OCI-LY1 (cell line): ENCODE results near the gene HMCN2.

ENCODE experiments used
- H2AFZ ChIP-seq: fragments of 200-600 bp; sonication (generic), shearing (Covaris generic); 2 replicates; pipeline ENCODE4 v1.6.0; 2014; ENCODE audit warnings: antibody characterized with exemption, mild to moderate bottlenecking, low read length
- H3F3A ChIP-seq: fragments of 200-600 bp; sonication (generic), shearing (Covaris generic); 2 replicates; pipeline ENCODE4 v1.6.0; 2014; ENCODE audit warnings: mild to moderate bottlenecking, antibody characterized with exemption, low read length, moderate library complexity; ENCODE audit not compliant: insufficient read depth
- H3K27ac ChIP-seq: fragments of 200-600 bp; sonication (generic); 2 replicates; pipeline ENCODE4 v1.5.1; 2014; ENCODE audit warnings: low read length, mixed run types, mild to moderate bottlenecking, low read depth; ENCODE audit not compliant: poor library complexity, severe bottlenecking
- H3K27me3 ChIP-seq: fragments of 200-600 bp; sonication (generic); 2 replicates; pipeline ENCODE4 v1.6.0; 2014; ENCODE audit warnings: antibody characterized with exemption, mild to moderate bottlenecking, low read length, moderate library complexity; ENCODE audit not compliant: insufficient read depth
- H3K36me3 ChIP-seq: fragments of 200-600 bp; sonication (generic); 2 replicates; pipeline ENCODE4 v1.6.1; 2014; ENCODE audit warnings: mild to moderate bottlenecking, antibody characterized with exemption, low read length, moderate library complexity, mixed read lengths; ENCODE audit not compliant: insufficient read depth
- H3K4me1 ChIP-seq: fragments of 200-600 bp; sonication (generic); 2 replicates; pipeline ENCODE4 v1.5.1; 2014; ENCODE audit warnings: mild to moderate bottlenecking, low read length, moderate library complexity; ENCODE audit not compliant: insufficient read depth, severe bottlenecking
- H3K4me2 ChIP-seq: fragments of 200-600 bp; sonication (generic), shearing (Covaris generic); 2 replicates; pipeline ENCODE4 v1.6.1; 2014; ENCODE audit warnings: low read length
- H3K4me3 ChIP-seq: fragments of 200-600 bp; sonication (generic); 2 replicates; pipeline ENCODE4 v1.5.1; 2014; ENCODE audit warnings: low read length, low read depth, mild to moderate bottlenecking, mixed read lengths; ENCODE audit not compliant: poor library complexity, severe bottlenecking
- H3K79me2 ChIP-seq: fragments of 200-600 bp; shearing (Covaris generic); 2 replicates; pipeline ENCODE4 v1.6.1; 2016; ENCODE audit warnings: mixed run types, low read length, mixed read lengths; ENCODE audit not compliant: insufficient read depth
- H3K9ac ChIP-seq: fragments of 200-600 bp; sonication (generic), shearing (Covaris generic); 2 replicates; pipeline ENCODE4 v1.6.1; 2014; ENCODE audit warnings: mild to moderate bottlenecking, low read length, mixed read lengths
- H3K9me2 ChIP-seq: fragments of 200-600 bp; sonication (generic), shearing (Covaris generic); 2 replicates; pipeline ENCODE4 v1.6.1; 2014; ENCODE audit warnings: low read depth, mild to moderate bottlenecking, low read length, mixed read lengths
- H3K9me3 ChIP-seq: fragments of 200-600 bp; shearing (Covaris generic); 2 replicates; pipeline ENCODE4 v1.6.1; 2014; ENCODE audit warnings: low read length, mixed read lengths
- H4K20me1 ChIP-seq: fragments of 200-600 bp; sonication (generic), shearing (Covaris generic); 2 replicates; pipeline ENCODE4 v1.6.0; 2016; ENCODE audit warnings: mild to moderate bottlenecking, low read length; ENCODE audit not compliant: insufficient read depth
- CTCF ChIP-seq: fragments of 200-600 bp; sonication (generic), shearing (Covaris generic); IDR thresholded peaks from 2 replicates; pipeline ENCODE4 v1.5.1; 2017; ENCODE audit warnings: mild to moderate bottlenecking, antibody characterized with exemption, low read length, moderate library complexity, mixed read lengths
- EZH2 ChIP-seq: fragments of 200-600 bp; sonication (generic), shearing (Covaris generic); IDR thresholded peaks from 2 replicates; pipeline ENCODE4 v1.8.0; 2017; ENCODE audit warnings: borderline replicate concordance, mixed run types, mild to moderate bottlenecking, antibody characterized with exemption, low read length, moderate library complexity, mixed read lengths

HMCN2 gene

GRCh38 chr9:130361873-130362362 lies 96.4 kb downstream of the HMCN2 start:
- Histone ChIP-seq H3K9me2 (no peaks in the 10 kb centered on the region), H2AFZ (no peak overlapping the region), H3K36me3 (no peaks in the 10 kb centered on the region), H4K20me1 (no peaks in the 10 kb centered on the region), H3K79me2 (no peaks in the 10 kb centered on the region), H3K9ac (no peak overlapping the region), H3K4me2 (no peak overlapping the region), H3K9me3 (no peaks in the 10 kb centered on the region), H3K27ac (no peak overlapping the region), H3F3A (no peaks in the 10 kb centered on the region), H3K4me3 (no peak overlapping the region), H3K27me3 (no peaks in the 10 kb centered on the region), H3K4me1 (no peaks in the 10 kb centered on the region)
- no peak for TF ChIP-seq CTCF
- no peak for TF ChIP-seq EZH2

GRCh38 chr9:130362691-130363090 lies 97.1 kb downstream of the HMCN2 start:
- Histone ChIP-seq H3K9me3 (no peaks in the 10 kb centered on the region), H2AFZ (no peak overlapping the region), H4K20me1 (no peaks in the 10 kb centered on the region), H3K27ac (no peak overlapping the region), H3K4me1 (no peaks in the 10 kb centered on the region), H3K27me3 (no peaks in the 10 kb centered on the region), H3F3A (no peaks in the 10 kb centered on the region), H3K4me3 (no peak overlapping the region), H3K9me2 (no peaks in the 10 kb centered on the region), H3K4me2 (no peak overlapping the region), H3K36me3 (no peaks in the 10 kb centered on the region), H3K79me2 (no peaks in the 10 kb centered on the region), H3K9ac (no peak overlapping the region)
- TF ChIP-seq EZH2 = no peak
- no peak for TF ChIP-seq CTCF

- Histone ChIP-seq H3K27ac (no peak overlapping the region), H3K9ac (no peak overlapping the region), H3K4me3 (no peak overlapping the region), H3K27me3 (no peaks in the 10 kb centered on the region), H2AFZ (no peak overlapping the region), H3K4me1 (no peaks in the 10 kb centered on the region), H3K79me2 (no peaks in the 10 kb centered on the region), H4K20me1 (no peaks in the 10 kb centered on the region), H3K9me3 (no peaks in the 10 kb centered on the region), H3K9me2 (no peaks in the 10 kb centered on the region), H3K36me3 (no peaks in the 10 kb centered on the region), H3K4me2 (no peak overlapping the region), H3F3A (no peaks in the 10 kb centered on the region)
- no peak for TF ChIP-seq EZH2
- TF ChIP-seq CTCF = no peak
Observed at GRCh38 chr9:130363755-130364404, 98.3 kb downstream of the HMCN2 start.
